Stimulated activated naive CD4-positive, alpha-beta T cell (primary cell): ENCODE measurements around the gene TDRD5.
A peak's percentile ranks its signal among the peaks of the same experiment; 100 is the strongest.
"Not testable (repeated sequence)": the region's sequence is repeated elsewhere in the genome, so short reads cannot be mapped to it uniquely, and the experiment has no call there.

Experiments
- DNase-seq, 6 experiments: peaks; one replicate each; lab custom pipeline; 2025; lab: John Stamatoyannopoulos, UW

The TDRD5 gene

DNA sequence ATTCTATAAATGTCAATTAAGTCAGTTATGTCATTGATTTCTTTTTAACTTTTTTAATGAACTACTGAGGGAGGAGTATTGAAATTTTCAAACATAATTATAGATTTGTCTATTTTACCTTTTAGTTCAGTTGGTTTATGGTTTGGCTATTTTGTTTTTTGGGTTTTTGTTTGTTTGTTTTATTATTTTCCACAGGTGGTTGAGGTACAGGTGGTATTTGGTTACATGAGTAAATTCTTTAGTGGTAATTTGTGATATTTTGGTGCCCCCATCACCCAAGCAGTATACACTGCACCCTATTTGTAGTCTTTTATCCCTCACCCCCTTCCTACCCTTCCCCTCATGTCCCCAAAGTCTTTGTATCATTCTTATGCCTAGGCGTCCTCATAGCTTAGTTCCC, 9.5 kb downstream of the TDRD5 start:
- no peak for DNase-seq

DNA sequence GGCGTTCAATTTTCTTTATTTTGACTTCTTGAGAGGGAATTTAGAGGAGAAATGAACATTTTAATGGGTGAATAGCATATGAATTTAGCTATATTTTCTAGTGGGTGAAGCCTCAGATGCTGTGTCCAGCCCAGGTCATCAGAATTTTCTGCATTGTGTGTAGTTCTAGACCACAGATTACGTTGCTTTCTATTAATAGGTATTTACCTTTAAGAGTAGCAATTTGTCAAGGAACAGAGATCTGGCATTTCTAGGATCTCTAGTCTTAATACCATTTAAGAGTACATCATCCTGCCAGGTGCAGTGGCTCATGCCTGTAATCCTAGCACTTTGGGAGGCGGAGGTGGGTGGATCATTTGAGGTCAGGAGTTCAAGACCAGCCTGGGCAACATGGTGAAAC, 20.7 kb downstream of the TDRD5 start:
- no peak for DNase-seq

DNA sequence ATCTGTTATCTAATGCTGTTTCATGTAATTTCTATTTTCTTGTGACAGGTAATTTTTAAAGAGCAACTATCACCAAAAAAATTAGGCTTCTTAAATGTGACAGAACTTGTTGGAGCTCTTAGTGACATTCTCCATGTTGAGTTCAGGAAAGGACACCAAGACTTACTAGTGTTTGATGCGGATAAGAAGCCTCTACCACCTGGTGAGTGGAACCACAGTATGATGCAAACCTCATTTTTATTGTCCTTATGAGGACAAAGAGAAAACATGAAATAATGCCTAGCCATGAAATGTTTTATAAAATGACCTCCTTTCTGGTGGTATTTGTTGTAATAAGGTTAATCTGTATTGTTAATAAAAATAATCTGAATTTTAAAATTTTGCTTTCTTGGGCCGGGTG, 39.1 kb downstream of the TDRD5 start:
- no peak for DNase-seq

GRCh38 chr1:179632868-179633267, 41.2 kb downstream of the TDRD5 start:
- no peak for DNase-seq

DNA sequence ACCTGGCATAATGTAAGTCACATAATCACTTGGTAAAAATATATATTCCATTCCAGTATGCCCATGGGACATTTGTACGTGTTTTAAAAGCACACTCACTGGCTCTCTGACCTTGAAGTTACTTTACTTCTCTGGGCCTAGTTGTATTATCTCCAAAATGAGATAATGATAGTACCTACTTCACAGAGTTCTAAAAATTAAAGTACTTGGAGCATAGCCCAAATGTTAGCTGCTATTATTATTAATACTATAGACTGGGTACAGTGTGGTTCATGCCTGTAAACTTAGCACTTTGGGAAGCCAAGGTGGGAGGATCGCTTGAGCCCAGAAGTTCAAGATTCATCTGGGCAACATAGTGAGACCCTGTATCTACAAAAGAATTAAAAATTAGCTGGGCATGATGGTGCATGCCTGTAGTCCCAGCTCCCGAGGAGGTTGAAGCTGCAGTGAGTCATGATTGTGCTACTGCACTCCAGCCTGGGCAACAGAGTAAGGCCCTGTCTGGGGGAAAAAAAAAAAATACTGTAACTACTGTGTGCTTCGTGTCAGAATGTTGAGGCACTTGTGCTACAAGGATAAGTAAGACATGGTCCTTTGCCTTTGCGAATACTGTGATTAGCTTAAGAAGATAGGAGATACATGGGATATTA, 45.7 kb downstream of the TDRD5 start:
- no peak for DNase-seq

DNA sequence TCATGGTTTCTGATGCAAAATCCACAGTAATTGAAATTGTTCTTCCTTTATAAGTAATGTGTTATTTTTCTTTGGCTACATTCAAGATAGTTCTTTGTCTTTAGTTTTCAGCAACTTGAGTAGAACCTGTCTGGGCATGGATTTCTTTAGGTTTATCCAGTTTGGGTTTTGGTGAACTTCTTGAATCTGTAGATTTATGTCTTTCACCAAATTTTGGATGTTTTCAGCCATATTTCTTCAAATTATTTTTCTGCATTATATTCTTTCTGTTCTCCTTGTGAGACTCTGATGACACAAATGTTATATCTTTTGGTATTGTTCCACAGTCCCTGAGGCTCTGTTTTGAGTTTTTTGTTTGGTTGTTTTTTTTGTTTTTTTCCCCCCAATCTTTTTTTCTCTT, 69.4 kb downstream of the TDRD5 start:
- no peak for DNase-seq

- DNase-seq = no peak
Observed at GRCh38 chr1:179663810-179664209, 72.2 kb downstream of the TDRD5 start.

GRCh38 chr1:179677882-179678281, 86.2 kb downstream of the TDRD5 start:
- no peak for DNase-seq

DNA sequence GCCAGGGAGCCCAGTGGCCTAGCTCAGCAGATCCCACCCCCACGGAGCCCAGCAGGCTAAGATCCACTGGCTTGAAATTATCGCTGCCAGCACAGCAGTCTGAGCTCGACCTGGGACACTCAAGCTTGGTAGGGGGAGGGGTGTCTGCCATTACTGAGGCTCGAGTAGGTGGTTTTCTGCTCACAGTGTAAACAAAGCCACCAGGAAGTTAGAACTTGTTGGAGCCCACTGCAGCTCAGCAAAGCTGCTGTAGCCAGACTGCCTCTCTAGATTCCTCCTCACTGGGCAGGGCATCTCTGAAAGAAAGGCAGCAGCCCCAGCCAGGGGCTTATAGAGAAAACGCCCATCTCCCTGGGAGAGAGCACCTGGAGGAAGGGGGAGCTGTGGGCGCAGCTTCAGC, 102.9 kb downstream of the TDRD5 start:
- not testable (repeated sequence) for DNase-seq

- no peak for DNase-seq
Observed at GRCh38 chr1:179702946-179703539, 111.4 kb downstream of the TDRD5 start.

DNA sequence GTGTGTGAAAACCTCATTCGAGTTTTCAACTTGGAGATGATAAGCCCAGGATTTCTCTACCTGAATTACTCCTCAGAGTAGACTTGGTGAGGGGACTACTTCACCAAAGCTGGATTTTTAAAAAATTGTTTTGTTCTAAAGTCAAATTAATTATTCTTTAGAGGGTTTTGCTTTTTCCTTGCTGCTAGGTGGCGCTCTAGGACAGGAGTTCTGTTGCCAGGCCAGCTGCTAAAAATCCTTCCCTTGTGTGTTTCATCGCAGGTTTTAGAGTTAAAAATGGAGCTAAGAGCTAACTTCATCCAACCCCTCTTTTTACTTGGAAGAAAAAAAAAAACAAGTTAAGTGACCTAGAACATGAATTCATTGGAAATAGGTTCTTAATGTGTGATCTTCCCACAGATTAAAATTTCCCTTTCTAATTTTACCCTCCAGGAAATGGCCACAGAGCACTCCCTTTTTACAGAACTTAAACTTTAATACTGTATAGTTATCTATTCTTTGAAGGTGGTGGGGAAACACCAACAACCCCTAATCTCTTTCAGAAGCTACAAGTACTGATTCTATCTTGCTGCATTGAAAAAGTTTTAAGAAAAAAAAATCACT, 114.8 kb downstream of the TDRD5 start:
- peak; percentile 17 to 79 (median 56) for DNase-seq

GRCh38 chr1:179707406-179707805, 115.8 kb downstream of the TDRD5 start:
- no peak for DNase-seq

GRCh38 chr1:179708434-179709195, 117.0 kb downstream of the TDRD5 start:
- no peak for DNase-seq

DNA sequence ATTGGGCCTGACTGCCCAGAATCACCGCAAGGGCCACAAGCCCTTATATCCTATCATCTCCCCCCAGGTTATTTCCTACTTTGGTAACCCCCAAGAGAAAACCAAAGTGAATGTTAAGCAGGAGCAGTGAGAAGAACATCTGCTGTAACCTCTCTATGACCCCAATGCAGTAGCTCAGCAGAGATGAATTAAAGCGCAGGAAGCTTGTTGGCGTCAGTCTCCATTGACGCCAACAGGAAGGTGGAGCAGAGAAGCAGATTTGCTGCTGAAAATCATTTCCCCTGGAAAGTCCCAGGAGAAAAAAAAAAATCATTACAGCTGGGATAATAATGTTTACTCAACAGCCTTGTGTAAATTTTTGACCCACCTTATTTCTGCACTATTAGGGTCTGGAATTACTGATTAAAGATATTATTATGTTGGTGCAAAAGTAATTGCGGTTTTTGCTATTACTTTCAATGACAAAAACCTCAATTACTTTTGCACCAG, 118.3 kb downstream of the TDRD5 start:
- peak; percentile 12 to 76 (median 65) for DNase-seq

DNA sequence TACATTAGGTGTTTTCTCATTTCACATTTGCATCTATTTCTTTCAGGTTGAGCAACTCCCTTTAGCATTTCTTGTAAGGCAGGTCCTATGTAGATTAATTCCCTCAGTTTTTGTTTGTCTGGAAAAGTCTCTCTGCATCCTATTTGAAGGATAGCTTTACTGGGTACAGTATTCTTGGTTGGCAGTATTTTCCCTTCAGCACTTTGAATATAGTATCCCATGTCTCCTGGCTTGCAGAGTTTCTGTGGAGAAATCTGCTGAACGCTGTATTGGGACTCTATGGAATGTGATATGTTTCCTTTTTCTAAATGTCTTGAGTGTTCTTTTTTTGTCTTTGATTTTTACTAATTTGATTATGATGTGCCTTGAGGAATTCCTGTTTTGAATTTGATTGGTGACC, 122.5 kb downstream of the TDRD5 start:
- DNase-seq = no peak

DNA sequence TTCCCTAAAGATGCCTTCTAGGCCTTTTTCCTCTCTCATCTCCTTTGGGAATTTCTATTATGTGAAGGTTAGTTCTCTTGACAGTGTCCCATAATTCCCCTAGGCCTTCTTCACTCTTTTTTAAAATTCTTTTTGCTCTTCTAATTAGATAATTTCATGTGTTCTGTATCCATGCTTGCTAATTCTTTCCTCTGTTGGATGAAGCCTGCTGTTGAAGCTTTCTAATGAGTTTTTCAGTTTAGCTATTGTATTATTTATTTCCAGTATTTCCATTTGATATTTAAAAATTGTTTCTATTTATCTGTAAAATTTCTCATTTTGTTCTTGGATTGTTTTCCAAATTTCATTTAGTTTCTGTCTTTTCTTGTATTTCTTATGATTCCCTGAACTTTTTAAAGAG, 123.0 kb downstream of the TDRD5 start:
- DNase-seq = no peak

DNA sequence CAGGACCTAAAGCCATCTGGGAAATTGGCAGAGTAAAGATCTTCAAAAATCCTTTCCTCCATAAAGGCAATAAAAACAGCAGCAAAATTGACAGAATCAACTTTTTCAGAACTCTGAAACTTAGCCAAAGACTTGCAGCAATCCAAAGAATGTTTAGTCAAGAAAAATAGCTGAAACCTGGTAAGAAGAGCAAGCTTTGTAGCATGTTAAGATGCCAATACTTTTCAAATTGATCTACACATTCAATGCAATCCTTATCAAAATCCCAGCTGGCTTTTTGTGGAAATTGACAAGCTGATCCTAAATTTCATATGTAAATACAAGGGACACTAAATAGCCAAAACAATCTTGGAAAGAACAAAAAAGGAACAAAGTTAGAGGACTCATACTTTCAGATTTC, 127.6 kb downstream of the TDRD5 start:
- no peak for DNase-seq

GRCh38 chr1:179728271-179728670, 136.6 kb downstream of the TDRD5 start:
- no peak for DNase-seq

GRCh38 chr1:179729881-179730280, 138.2 kb downstream of the TDRD5 start:
- DNase-seq = no peak

DNA sequence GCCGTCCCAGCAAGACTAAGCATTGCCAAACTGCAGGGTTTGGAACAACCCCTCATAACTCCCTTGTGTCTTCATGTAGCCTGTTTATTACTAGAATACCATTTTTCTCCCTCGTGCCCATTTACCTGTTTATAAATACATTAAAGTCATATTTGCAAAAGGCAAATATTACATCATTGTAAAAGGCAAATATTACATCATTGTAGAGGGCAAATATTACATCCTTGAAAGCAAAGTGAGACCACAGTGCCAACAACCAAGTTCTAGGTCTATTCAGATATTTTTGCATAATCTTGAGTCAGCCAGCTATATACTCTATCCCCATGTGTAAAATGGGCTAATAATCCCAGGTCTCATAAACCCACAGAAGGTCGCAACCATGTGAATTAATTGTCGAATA, 140.0 kb downstream of the TDRD5 start:
- no peak for DNase-seq
